Stimulated activated naive CD8-positive, alpha-beta T cell treated with anti-CD3 and anti-CD28 coated beads, Interleukin-15, amount 100 ng/mL, for 72 hours (primary cell): ENCODE results near the gene TTC7B.
"Not testable (repeated sequence)": the region's sequence is repeated elsewhere in the genome, so short reads cannot be mapped to it uniquely, and the experiment has no call there.

Experiments used
- ATAC-seq: fragments of 150-1000 bp; cut with Tn5 transposase; 2 replicates; pipeline ENCODE4 v1.10.0; 2021; ENCODE audit warnings: mild to moderate bottlenecking, moderate library complexity
- DNase-seq, 2 donors: peaks; one replicate each; pipeline ENCODE4 v3.0.0; 2021 to 2022
- H3K27ac Mint-ChIP-seq, 2 donors: one replicate each; pipeline ENCODE4 v1.8.0; 2022; ENCODE audit warnings: mild to moderate bottlenecking in 2 of 2, mixed read lengths in 2 of 2, moderate library complexity in 2 of 2
- H3K27me3 Mint-ChIP-seq: one replicate; pipeline ENCODE4 v1.8.0; 2022; ENCODE audit warnings: mixed read lengths
- H3K4me1 Mint-ChIP-seq: one replicate; pipeline ENCODE4 v1.8.0; 2022; ENCODE audit warnings: mild to moderate bottlenecking, mixed read lengths
- H3K4me3 Mint-ChIP-seq, 2 donors: one replicate each; pipeline ENCODE4 v1.8.0; 2022; ENCODE audit warnings: mild to moderate bottlenecking in 2 of 2, mixed read lengths in 2 of 2, moderate library complexity in 1 of 2
- H3K9me3 Mint-ChIP-seq, 2 donors: one replicate each; pipeline ENCODE4 v1.8.0; 2022; ENCODE audit warnings: mixed read lengths in 2 of 2

The TTC7B gene, protein sequence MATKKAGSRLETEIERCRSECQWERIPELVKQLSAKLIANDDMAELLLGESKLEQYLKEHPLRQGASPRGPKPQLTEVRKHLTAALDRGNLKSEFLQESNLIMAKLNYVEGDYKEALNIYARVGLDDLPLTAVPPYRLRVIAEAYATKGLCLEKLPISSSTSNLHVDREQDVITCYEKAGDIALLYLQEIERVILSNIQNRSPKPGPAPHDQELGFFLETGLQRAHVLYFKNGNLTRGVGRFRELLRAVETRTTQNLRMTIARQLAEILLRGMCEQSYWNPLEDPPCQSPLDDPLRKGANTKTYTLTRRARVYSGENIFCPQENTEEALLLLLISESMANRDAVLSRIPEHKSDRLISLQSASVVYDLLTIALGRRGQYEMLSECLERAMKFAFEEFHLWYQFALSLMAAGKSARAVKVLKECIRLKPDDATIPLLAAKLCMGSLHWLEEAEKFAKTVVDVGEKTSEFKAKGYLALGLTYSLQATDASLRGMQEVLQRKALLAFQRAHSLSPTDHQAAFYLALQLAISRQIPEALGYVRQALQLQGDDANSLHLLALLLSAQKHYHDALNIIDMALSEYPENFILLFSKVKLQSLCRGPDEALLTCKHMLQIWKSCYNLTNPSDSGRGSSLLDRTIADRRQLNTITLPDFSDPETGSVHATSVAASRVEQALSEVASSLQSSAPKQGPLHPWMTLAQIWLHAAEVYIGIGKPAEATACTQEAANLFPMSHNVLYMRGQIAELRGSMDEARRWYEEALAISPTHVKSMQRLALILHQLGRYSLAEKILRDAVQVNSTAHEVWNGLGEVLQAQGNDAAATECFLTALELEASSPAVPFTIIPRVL

GRCh38 chr14:90815822-90816662 lies at the start of gene TTC7B:
TTC7B (minus strand) TSS chr14:90816430; CDS start chr14:90816295, 135 bp downstream.
- ATAC-seq (peak; percentile 62), DNase-seq (peak in 1 of 2 donors; percentile 36)
- Mint-ChIP-seq H3K27me3 (peaks cover 39% of the 10 kb centered on the region), H3K4me1 (peaks cover 13% of the 10 kb centered on the region), H3K9me3 (no peaks in the 10 kb centered on the region), H3K4me3 (peak within 1 kb of the TSS; percentile 63 to 71), H3K27ac (peak within 1 kb of the TSS in 1 of 2 donors; percentile 75)

- Mint-ChIP-seq H3K27me3 (no peaks in the 10 kb centered on the region), H3K4me1 (no peaks in the 10 kb centered on the region), H3K9me3 (no peaks in the 10 kb centered on the region), H3K27ac (no peak overlapping the region), H3K4me3 (no peak overlapping the region)
- ATAC-seq (no peak), DNase-seq (no peak)
Measured at GRCh38 chr14:90864741-90865140, 48.5 kb upstream of the TTC7B start.

GRCh38 chr14:90858511-90858910 lies 42.3 kb upstream of the TTC7B start:
- H3K9me3 Mint-ChIP-seq, result no peaks in the 10 kb centered on the region
- no peaks in the 10 kb centered on the region for H3K27me3 Mint-ChIP-seq
- no peaks in the 10 kb centered on the region for H3K4me1 Mint-ChIP-seq
- no peak for ATAC-seq
- no peak overlapping the region for H3K27ac Mint-ChIP-seq
- no peak for DNase-seq
- H3K4me3 Mint-ChIP-seq, result no peak overlapping the region

- H3K27me3 Mint-ChIP-seq, result no peaks in the 10 kb centered on the region
- no peaks in the 10 kb centered on the region for H3K4me1 Mint-ChIP-seq
- DNase-seq (no peak), ATAC-seq (no peak)
- H3K27ac Mint-ChIP-seq, result no peak overlapping the region
- H3K4me3 Mint-ChIP-seq, result no peak overlapping the region
- H3K9me3 Mint-ChIP-seq, result no peaks in the 10 kb centered on the region
Measured at GRCh38 chr14:90857866-90858265, 41.6 kb upstream of the TTC7B start.

DNA sequence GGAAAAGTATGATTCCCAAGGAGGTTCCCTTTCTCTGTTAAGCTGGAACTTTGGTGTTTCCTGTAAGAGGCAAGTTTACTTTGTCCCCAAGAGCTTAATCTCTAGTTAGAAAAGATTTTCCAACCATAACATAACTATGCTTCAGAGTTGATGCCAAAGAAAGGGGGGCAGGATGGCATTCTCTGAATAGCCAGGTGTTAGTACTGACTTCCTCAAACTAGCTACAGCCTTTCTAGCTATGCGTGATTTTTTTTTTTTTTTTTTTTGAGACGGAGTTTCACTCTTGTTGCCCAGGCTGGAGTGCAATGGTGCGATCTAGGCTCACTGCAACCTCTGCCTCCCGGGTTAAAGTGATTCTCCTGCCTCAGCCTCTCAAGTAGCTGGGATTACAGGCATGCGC lies 39.9 kb upstream of the TTC7B start:
- H3K9me3 Mint-ChIP-seq, H3K27ac Mint-ChIP-seq, ATAC-seq, H3K4me1 Mint-ChIP-seq, H3K27me3 Mint-ChIP-seq, DNase-seq, H3K4me3 Mint-ChIP-seq: not testable (repeated sequence)

DNA sequence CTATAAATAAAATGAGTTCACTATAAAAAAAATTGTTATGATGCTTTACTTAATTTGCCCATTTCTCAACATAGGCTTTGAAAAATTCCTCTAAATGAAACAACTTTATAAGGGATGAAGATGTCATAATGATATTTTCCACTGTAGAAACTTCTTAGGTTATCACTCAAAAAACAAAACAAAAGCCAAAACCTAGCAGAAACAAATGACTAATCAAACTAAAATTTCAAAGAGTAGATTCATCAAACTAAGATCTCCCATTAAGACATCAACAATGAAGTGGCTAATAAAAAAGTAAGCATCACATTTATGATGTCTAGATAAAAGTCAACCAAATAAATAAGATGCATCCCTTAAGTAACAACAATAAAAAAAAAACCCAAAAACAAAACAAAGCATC lies 36.9 kb upstream of the TTC7B start:
- no peaks in the 10 kb centered on the region for H3K27me3 Mint-ChIP-seq
- H3K4me3 Mint-ChIP-seq, result no peak overlapping the region
- H3K9me3 Mint-ChIP-seq, result no peaks in the 10 kb centered on the region
- no peak for DNase-seq
- no peak overlapping the region for H3K27ac Mint-ChIP-seq
- ATAC-seq, result no peak
- H3K4me1 Mint-ChIP-seq, result no peaks in the 10 kb centered on the region

- H3K9me3 Mint-ChIP-seq, result no peaks in the 10 kb centered on the region
- H3K27me3 Mint-ChIP-seq, result no peaks in the 10 kb centered on the region
- ATAC-seq, result no peak
- H3K27ac Mint-ChIP-seq, result no peak overlapping the region
- H3K4me3 Mint-ChIP-seq, result no peak overlapping the region
- no peaks in the 10 kb centered on the region for H3K4me1 Mint-ChIP-seq
- no peak for DNase-seq
Measured at GRCh38 chr14:90851327-90852036, 35.3 kb upstream of the TTC7B start.

DNA sequence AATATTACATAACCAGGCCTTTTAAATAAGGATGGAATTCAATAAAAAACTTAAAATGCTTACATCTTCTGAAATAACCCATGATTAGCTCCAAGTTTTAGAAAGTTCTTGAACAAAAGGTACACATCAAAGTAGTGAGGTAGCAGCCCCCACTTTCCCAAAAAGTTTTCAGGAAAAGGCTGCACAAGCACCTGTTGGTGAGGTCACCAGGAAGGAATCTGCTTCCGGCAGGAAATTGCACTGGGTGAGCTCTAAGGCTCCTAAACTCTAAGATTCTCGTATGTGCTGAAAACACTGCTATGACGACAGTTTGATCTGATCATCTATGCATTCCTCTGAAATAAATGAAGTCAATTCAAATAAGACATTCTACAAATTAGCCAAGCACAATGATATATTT lies 34.3 kb upstream of the TTC7B start:
- H3K4me1 Mint-ChIP-seq, result no peaks in the 10 kb centered on the region
- no peak overlapping the region for H3K27ac Mint-ChIP-seq
- H3K9me3 Mint-ChIP-seq, result no peaks in the 10 kb centered on the region
- ATAC-seq (no peak), DNase-seq (no peak)
- H3K27me3 Mint-ChIP-seq, result no peaks in the 10 kb centered on the region
- H3K4me3 Mint-ChIP-seq, result no peak overlapping the region

- Mint-ChIP-seq H3K4me1 (no peaks in the 10 kb centered on the region), H3K9me3 (no peaks in the 10 kb centered on the region), H3K27me3 (no peaks in the 10 kb centered on the region), H3K4me3 (no peak overlapping the region), H3K27ac (no peak overlapping the region)
- ATAC-seq (no peak), DNase-seq (no peak)
Measured at GRCh38 chr14:90849787-90850444, 33.7 kb upstream of the TTC7B start.

- Mint-ChIP-seq H3K4me1 (no peaks in the 10 kb centered on the region), H3K4me3 (no peak overlapping the region), H3K27ac (peak overlapping the region in 1 of 2 donors; percentile 29), H3K27me3 (no peaks in the 10 kb centered on the region), H3K9me3 (no peaks in the 10 kb centered on the region)
- DNase-seq, result no peak
- ATAC-seq, result no peak
Measured at GRCh38 chr14:90848944-90849731, 32.9 kb upstream of the TTC7B start.

GRCh38 chr14:90846511-90846910 lies 30.3 kb upstream of the TTC7B start:
- DNase-seq, result no peak
- Mint-ChIP-seq H3K4me3 (no peak overlapping the region), H3K4me1 (peaks cover 8% of the 10 kb centered on the region), H3K27me3 (no peaks in the 10 kb centered on the region), H3K27ac (no peak overlapping the region), H3K9me3 (no peaks in the 10 kb centered on the region)
- ATAC-seq, result no peak

DNA sequence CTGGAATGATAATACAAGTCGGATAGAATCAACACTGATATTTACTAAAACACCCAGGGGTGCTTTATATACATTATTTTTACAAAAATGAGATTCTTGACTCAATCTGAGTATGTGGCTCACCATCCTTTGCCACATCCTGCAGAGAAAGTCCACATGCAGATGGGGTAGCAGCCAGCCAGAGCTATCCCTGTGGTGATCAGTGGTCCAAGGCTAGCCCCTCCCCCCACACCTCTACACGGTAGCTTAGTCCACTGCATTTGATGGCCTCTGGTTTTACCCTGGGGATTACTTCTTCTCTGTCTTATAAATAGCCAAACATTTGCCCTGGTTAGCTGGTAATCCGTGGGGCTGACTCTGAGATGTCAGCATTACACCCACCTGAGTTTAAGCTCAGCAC lies 28.1 kb upstream of the TTC7B start:
- H3K4me3 Mint-ChIP-seq, result no peak overlapping the region
- H3K27ac Mint-ChIP-seq, result no peak overlapping the region
- no peak for DNase-seq
- no peaks in the 10 kb centered on the region for H3K9me3 Mint-ChIP-seq
- H3K27me3 Mint-ChIP-seq, result peaks cover 3% of the 10 kb centered on the region
- no peak for ATAC-seq
- H3K4me1 Mint-ChIP-seq, result peaks cover 8% of the 10 kb centered on the region

DNA sequence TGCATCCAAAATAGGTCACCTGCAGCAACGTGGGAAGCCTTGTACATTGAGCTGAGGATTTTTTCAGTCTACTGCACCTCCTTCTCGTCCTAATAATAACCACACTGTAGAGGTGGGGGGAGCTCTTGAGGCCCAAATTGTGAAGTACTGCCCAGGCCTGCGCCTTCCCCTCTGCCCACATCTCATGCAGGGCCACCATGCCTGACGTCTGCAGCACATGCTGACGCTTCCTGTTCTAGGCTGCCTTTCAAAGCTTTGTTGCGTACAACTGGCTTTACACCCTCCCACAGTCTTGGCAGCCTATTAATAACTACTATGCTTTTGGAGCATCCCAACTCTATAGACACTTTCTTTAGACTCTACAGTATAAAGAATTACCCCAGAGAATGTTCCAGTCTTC lies 26.5 kb upstream of the TTC7B start:
- DNase-seq, result no peak
- peaks cover 8% of the 10 kb centered on the region for H3K27me3 Mint-ChIP-seq
- ATAC-seq, result peak; percentile 40
- peaks cover 8% of the 10 kb centered on the region for H3K4me1 Mint-ChIP-seq
- H3K9me3 Mint-ChIP-seq, result no peaks in the 10 kb centered on the region
- H3K27ac Mint-ChIP-seq, result peak overlapping the region in 1 of 2 donors; percentile 38
- H3K4me3 Mint-ChIP-seq, result no peak overlapping the region

- Mint-ChIP-seq H3K27ac (peak overlapping the region in 1 of 2 donors; percentile 69), H3K4me1 (peaks cover 21% of the 10 kb centered on the region), H3K27me3 (peaks cover 21% of the 10 kb centered on the region)
- H3K9me3 Mint-ChIP-seq, DNase-seq, ATAC-seq, H3K4me3 Mint-ChIP-seq: not testable (repeated sequence)
Measured at GRCh38 chr14:90840667-90841066, 24.4 kb upstream of the TTC7B start.
